K562 (cell line): ENCODE data around the gene ZNF428.

Experiments used
- CTCF ChIP-seq, 3 experiments: IDR thresholded peaks in 2 of 3; conservative IDR thresholded peaks in 1 of 3; 2 replicates each; pipeline ENCODE4 v1.5.1; 2011 to 2012; ENCODE audit warnings: low read length in 3 of 3, mild to moderate bottlenecking in 3 of 3, control low read depth in 2 of 3, improper control_type of control experiment in 1 of 3, inconsistent platforms in 1 of 3, low read depth in 1 of 3, mixed read lengths in 1 of 3, moderate library complexity in 1 of 3; ENCODE audit not compliant: insufficient read depth in 2 of 3
- E2F4 ChIP-seq: sonication (generic); formaldehyde crosslinking; IDR thresholded peaks from 2 replicates; pipeline ENCODE4 v1.8.0; 2022; ENCODE audit warnings: mild to moderate bottlenecking, low read depth, missing genetic modification reagents
- RAD51 ChIP-seq: fragments of 450-650 bp; IDR thresholded peaks from 2 replicates; pipeline ENCODE4 v1.7.1; 2016; ENCODE audit warnings: low read depth, mild to moderate bottlenecking, borderline replicate concordance
- TBP ChIP-seq: optimal IDR thresholded peaks from 2 replicates; pipeline ENCODE3; 2011; ENCODE audit warnings: low read depth, low read length, improper control_type of control experiment
- TCF7L2 ChIP-seq: fragments of 150-350 bp; IDR thresholded peaks from 2 replicates; pipeline ENCODE4 v1.6.1; 2016; ENCODE audit warnings: low read depth, mild to moderate bottlenecking, low read length, moderate library complexity
- ZSCAN29 ChIP-seq: fragments of 450-650 bp; IDR thresholded peaks from 2 replicates; pipeline ENCODE4 v1.6.1; 2017

- TF ChIP-seq TBP (no peak), CTCF (IDR thresholded peaks at IDR 0.05 in 2 of 3, conservative IDR thresholded peaks at IDR 0.05 in 1 of 3; ENCODE audit: insufficient read depth in 2 of 3, low read depth in 1 of 3, low read length in 3 of 3) (no peak), TCF7L2 (no peak), E2F4 (CRISPR knock-in tag) (no peak), ZSCAN29 (no peak), RAD51 (no peak)
Measured at GRCh38 chr19:43638214-43638994, 19.0 kb upstream of the ZNF428 start.
